ENCODE results near the gene MMGT1.
A peak's percentile ranks its signal among the peaks of the same experiment; 100 is the strongest.

MMGT1 gene

GRCh38 chrX:135973548-135974278 is at the start of gene MMGT1:
MMGT1 (minus strand) TSS chrX:135973988; CDS start chrX:135973675, 313 bp downstream.
- peak; percentile 55 for DNase-seq

GRCh38 chrX:136021903-136022302 is 48.1 kb upstream of the MMGT1 start:
- DNase-seq: no peak

- DNase-seq: no peak
Measured at GRCh38 chrX:136021160-136021559, 47.4 kb upstream of the MMGT1 start.

- no peak for DNase-seq
Measured at GRCh38 chrX:136019226-136019625, 45.4 kb upstream of the MMGT1 start.

- no peak for DNase-seq
Measured at GRCh38 chrX:136016881-136017280, 43.1 kb upstream of the MMGT1 start.

- DNase-seq: no peak
Measured at GRCh38 chrX:136015016-136015415, 41.2 kb upstream of the MMGT1 start.

- DNase-seq: no peak
Measured at GRCh38 chrX:135988245-135988644, 14.5 kb upstream of the MMGT1 start.

GRCh38 chrX:135985973-135986310 is 12.2 kb upstream of the MMGT1 start:
- no peak for DNase-seq

- peak; percentile 39 for DNase-seq
Measured at GRCh38 chrX:135985157-135985972, 11.6 kb upstream of the MMGT1 start, which contains the start of gene SLC9A6. SLC9A6 (plus strand) TSS chrX:135985435; CDS start chrX:135985659, 224 bp downstream.

- no peak for DNase-seq
Measured at GRCh38 chrX:135984791-135985156, 11.0 kb upstream of the MMGT1 start.

- DNase-seq: no peak
Measured at GRCh38 chrX:135984256-135984655, 10.5 kb upstream of the MMGT1 start.

GRCh38 chrX:135982860-135983259 is 9.1 kb upstream of the MMGT1 start:
- no peak for DNase-seq

- DNase-seq: no peak
Measured at GRCh38 chrX:135981668-135982067, 7.9 kb upstream of the MMGT1 start.

GRCh38 chrX:135981010-135981409 is 7.2 kb upstream of the MMGT1 start:
- no peak for DNase-seq

- DNase-seq: no peak
Measured at GRCh38 chrX:135977611-135978010, 3.8 kb upstream of the MMGT1 start.

- no peak for DNase-seq
Measured at GRCh38 chrX:135975421-135975820, 1.6 kb upstream of the MMGT1 start.

- peak; percentile 22 for DNase-seq
Measured at GRCh38 chrX:135974279-135974856, 580 bp upstream of the MMGT1 start.

- DNase-seq: no peak
Measured at GRCh38 chrX:135973025-135973547, 702 bp downstream of the MMGT1 start.

- no peak for DNase-seq
Measured at GRCh38 chrX:135951291-135951690, 22.5 kb downstream of the MMGT1 start.

GRCh38 chrX:135944486-135944885 is 29.3 kb downstream of the MMGT1 start:
- no peak for DNase-seq

GRCh38 chrX:135931644-135932487 is 41.9 kb downstream of the MMGT1 start:
- peak; percentile 3 for DNase-seq

GRCh38 chrX:135927897-135928296 is 45.9 kb downstream of the MMGT1 start:
- DNase-seq: no peak

- no peak for DNase-seq
Measured at GRCh38 chrX:135923353-135923752, 50.4 kb downstream of the MMGT1 start.
